GM12865 (cell line): Measurements from ENCODE around the gene GRIA1.

ENCODE experiments used
- DNase-seq: peaks from one replicate; pipeline ENCODE4 v3.0.0; 2010; ENCODE audit warnings: low read depth
- H3K4me3 ChIP-seq: 2 replicates; pipeline ENCODE4 v1.5.1; 2011; ENCODE audit warnings: mild to moderate bottlenecking, low read depth, low read length, control low read depth
- CTCF ChIP-seq: IDR thresholded peaks from 2 replicates; pipeline ENCODE4 v1.5.1; 2011; ENCODE audit warnings: low read length, control low read depth, low read depth, inconsistent platforms; ENCODE audit not compliant: insufficient read depth; ENCODE audit errors: missing control alignments

GRIA1 gene

GRCh38 chr5:153490118-153491037 is at the start of gene GRIA1:
Gene GRIA1, plus strand, starts transcription at chr5:153490670.
- no peak for TF ChIP-seq CTCF
- no peak within 1 kb of the TSS for H3K4me3 ChIP-seq
- no peak for DNase-seq

- DNase-seq = no peak
- no peak overlapping the region for H3K4me3 ChIP-seq
- no peak for TF ChIP-seq CTCF
Measured at GRCh38 chr5:153445875-153446579, 44.4 kb upstream of the GRIA1 start.

- no peak overlapping the region for H3K4me3 ChIP-seq
- no peak for DNase-seq
- no peak for TF ChIP-seq CTCF
Measured at GRCh38 chr5:153447534-153447933, 42.9 kb upstream of the GRIA1 start.

- no peak for DNase-seq
- TF ChIP-seq CTCF = no peak
- no peak overlapping the region for H3K4me3 ChIP-seq
Measured at GRCh38 chr5:153456354-153456753, 34.1 kb upstream of the GRIA1 start.

- no peak for TF ChIP-seq CTCF
- no peak overlapping the region for H3K4me3 ChIP-seq
- no peak for DNase-seq
Measured at GRCh38 chr5:153456993-153457392, 33.5 kb upstream of the GRIA1 start.

GRCh38 chr5:153458268-153458667 is 32.2 kb upstream of the GRIA1 start:
- no peak overlapping the region for H3K4me3 ChIP-seq
- no peak for TF ChIP-seq CTCF
- DNase-seq = no peak
